ENCODE measurements around the gene SRA1. TPM values are rescaled to one million over a fixed set of nuclear protein-coding genes. Genes with fewer than 3 reads are reported as not detected.

SRA1 gene
- total and polyA plus RNA-seq, 2 of the 13 experiments (the other 11 are each of a cell fraction or from before 2014, with no cell fraction given), result 14.2 to 32.8 TPM

DNA sequence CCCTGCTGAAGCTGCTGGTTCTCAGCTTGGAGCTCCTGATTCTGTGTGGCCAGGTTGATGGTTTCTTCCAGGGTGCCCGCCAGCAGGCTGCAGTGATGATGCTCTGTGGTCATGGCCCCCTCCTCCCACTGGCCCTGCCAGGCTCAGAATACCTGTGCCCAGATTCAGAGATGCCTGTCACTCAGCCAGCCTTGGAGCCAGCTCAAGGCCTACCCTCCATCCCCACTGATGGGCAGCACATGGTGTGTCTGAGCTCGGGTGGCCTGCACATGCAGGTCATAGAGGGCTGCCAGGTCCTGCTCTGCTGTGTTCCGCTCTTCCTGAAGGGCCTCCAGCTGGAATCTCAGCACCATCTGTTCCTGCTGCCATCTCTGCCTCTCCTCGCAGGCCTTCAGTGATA, 12.8 kb upstream of the SRA1 start:
- POLR2A ChIA-PET, result interaction anchor here (1.0 kb wide), 1 partner anchor 78 kb away, joined by 4 read pairs; the partner anchor contains the start of genes IK and NDUFA2
- Histone ChIP-seq H2AFZ (ENCODE audit: low read length) (no peak overlapping the region), H4K20me1 (ENCODE audit: insufficient read depth, low read length) (no peaks in the 10 kb centered on the region), H3K4me1 (ENCODE audit: insufficient read depth, low read length) (peaks cover 34% of the 10 kb centered on the region), H3K9me3 (ENCODE audit: low read length) (no peaks in the 10 kb centered on the region), H3K9ac (ENCODE audit: insufficient read depth, low read depth, low read length) (no peak overlapping the region), H3K4me3 (replicated peaks in 1 of 3; ENCODE audit: insufficient read depth in 1 of 3, low read depth in 2 of 3, low read length in 3 of 3) (no peak overlapping the region), H3K4me2 (ENCODE audit: low read depth, low read length) (no peak overlapping the region), H3K27ac (ENCODE audit: extremely low read length, insufficient read depth, low read length) (no peak overlapping the region), H3K27me3 (ENCODE audit: control insufficient read depth in 1 of 2, insufficient read depth in 2 of 2, low read length in 2 of 2) (no peaks in the 10 kb centered on the region; a peak in 1 of 5 replicates), H3K79me2 (ENCODE audit: insufficient read depth, low read length) (no peaks in the 10 kb centered on the region), H3K36me3 (replicated peaks in 1 of 2; ENCODE audit: control insufficient read depth in 1 of 2, insufficient read depth in 2 of 2, low read length in 2 of 2) (no peaks in the 10 kb centered on the region)
- no TSS peak for BruUV-seq (replicated peaks)
- CTCF ChIA-PET (ENCODE audit: low intra/inter-chr PET ratio, low total read pairs), result no interaction called here
- intact Hi-C loops (cut with micrococcal nuclease; ENCODE audit: unreplicated experiment), result no loop called here
- 90% methylated on average over 3 of the region's 4 CpGs for WGBS (ENCODE audit: low lambda C conversion rate)
- TF ChIP-seq, protein P1, sequence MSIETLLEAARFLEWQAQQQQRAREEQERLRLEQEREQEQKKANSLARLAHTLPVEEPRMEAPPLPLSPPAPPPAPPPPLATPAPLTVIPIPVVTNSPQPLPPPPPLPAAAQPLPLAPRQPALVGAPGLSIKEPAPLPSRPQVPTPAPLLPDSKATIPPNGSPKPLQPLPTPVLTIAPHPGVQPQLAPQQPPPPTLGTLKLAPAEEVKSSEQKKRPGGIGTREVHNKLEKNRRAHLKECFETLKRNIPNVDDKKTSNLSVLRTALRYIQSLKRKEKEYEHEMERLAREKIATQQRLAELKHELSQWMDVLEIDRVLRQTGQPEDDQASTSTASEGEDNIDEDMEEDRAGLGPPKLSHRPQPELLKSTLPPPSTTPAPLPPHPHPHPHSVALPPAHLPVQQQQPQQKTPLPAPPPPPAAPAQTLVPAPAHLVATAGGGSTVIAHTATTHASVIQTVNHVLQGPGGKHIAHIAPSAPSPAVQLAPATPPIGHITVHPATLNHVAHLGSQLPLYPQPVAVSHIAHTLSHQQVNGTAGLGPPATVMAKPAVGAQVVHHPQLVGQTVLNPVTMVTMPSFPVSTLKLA (IDR thresholded peaks at IDR 0.05), result peak; percentile 41; the same call in 1 of the 2 replicates
- no peak for TF ChIP-seq ZXDC (CRISPR knock-in tag; IDR thresholded peaks at IDR 0.05)
- ATAC-seq (no peak), FAIRE-seq (no peak), DNase-seq (ENCODE audit: low spot score) (no peak)
- in situ Hi-C loops (cut with HindIII; ENCODE audit: extremely low pct_ligation_motif_present, low pct_unique_long_range_greater_than_20kb), result no loop called here

- Histone ChIP-seq H3K4me1 (ENCODE audit: insufficient read depth, low read length) (peaks cover 32% of the 10 kb centered on the region), H3K79me2 (ENCODE audit: insufficient read depth, low read length) (no peaks in the 10 kb centered on the region), H3K9ac (ENCODE audit: insufficient read depth, low read depth, low read length) (no peak overlapping the region), H2AFZ (ENCODE audit: low read length) (no peak overlapping the region), H3K9me3 (ENCODE audit: low read length) (no peaks in the 10 kb centered on the region), H3K4me2 (ENCODE audit: low read depth, low read length) (no peak overlapping the region), H3K27ac (ENCODE audit: extremely low read length, insufficient read depth, low read length) (no peak overlapping the region), H3K36me3 (replicated peaks in 1 of 2; ENCODE audit: control insufficient read depth in 1 of 2, insufficient read depth in 2 of 2, low read length in 2 of 2) (no peaks in the 10 kb centered on the region), H3K27me3 (ENCODE audit: control insufficient read depth in 1 of 2, insufficient read depth in 2 of 2, low read length in 2 of 2) (no peaks in the 10 kb centered on the region; a peak in 1 of 5 replicates), H3K4me3 (replicated peaks in 1 of 3; ENCODE audit: insufficient read depth in 1 of 3, low read depth in 2 of 3, low read length in 3 of 3) (no peak overlapping the region), H4K20me1 (ENCODE audit: insufficient read depth, low read length) (no peaks in the 10 kb centered on the region)
- POLR2A ChIA-PET, result interaction anchor here (1.0 kb wide), 1 partner anchor 79 kb away, joined by 4 read pairs; the partner anchor contains the start of genes IK and NDUFA2
- FAIRE-seq (no peak), DNase-seq (ENCODE audit: low spot score) (no peak), ATAC-seq (no peak)
- WGBS (ENCODE audit: low lambda C conversion rate), result 52% methylated on average over 4 of the region's 4 CpGs
- intact Hi-C loops (cut with micrococcal nuclease; ENCODE audit: unreplicated experiment) (no loop called here), in situ Hi-C loops (cut with HindIII; ENCODE audit: extremely low pct_ligation_motif_present, low pct_unique_long_range_greater_than_20kb) (loop anchor here (10.0 kb wide), 1 partner anchor 156 kb away; no protein-coding TSS in a partner anchor)
- TF ChIP-seq PHB2 (IDR thresholded peaks at IDR 0.05; ENCODE audit: partially characterized antibody) (no peak), ZNF816 (CRISPR knock-in tag; IDR thresholded peaks at IDR 0.05; ENCODE audit: borderline replicate concordance) (no peak), MYC (CRISPR knock-in tag; IDR thresholded peaks at IDR 0.05; ENCODE audit: borderline replicate concordance) (no peak), WIZ (CRISPR knock-in tag; IDR thresholded peaks at IDR 0.05) (no peak), ZMYM3 (CRISPR knock-in tag; IDR thresholded peaks at IDR 0.05) (no peak)
- BruUV-seq (replicated peaks), result no TSS peak
- CTCF ChIA-PET (ENCODE audit: low intra/inter-chr PET ratio, low total read pairs), result no interaction called here
These were observed 11.9 kb upstream of the SRA1 start for GRCh38 chr5:140569197-140569596.

All from HepG2 (cell line).